GM21528 (cell line): ENCODE data around the gene STK25.
"Not testable (repeated sequence)": the region's sequence is repeated elsewhere in the genome, so short reads cannot be mapped to it uniquely, and the experiment has no call there.

Source experiments
- ATAC-seq: cut with Tn5 transposase; IDR thresholded peaks from one replicate; pipeline ENCODE4 v1.9.1; 2021; ENCODE audit warnings: mild to moderate bottlenecking, moderate library complexity; ENCODE audit not compliant: unreplicated experiment, low FRiP score

The STK25 gene

DNA sequence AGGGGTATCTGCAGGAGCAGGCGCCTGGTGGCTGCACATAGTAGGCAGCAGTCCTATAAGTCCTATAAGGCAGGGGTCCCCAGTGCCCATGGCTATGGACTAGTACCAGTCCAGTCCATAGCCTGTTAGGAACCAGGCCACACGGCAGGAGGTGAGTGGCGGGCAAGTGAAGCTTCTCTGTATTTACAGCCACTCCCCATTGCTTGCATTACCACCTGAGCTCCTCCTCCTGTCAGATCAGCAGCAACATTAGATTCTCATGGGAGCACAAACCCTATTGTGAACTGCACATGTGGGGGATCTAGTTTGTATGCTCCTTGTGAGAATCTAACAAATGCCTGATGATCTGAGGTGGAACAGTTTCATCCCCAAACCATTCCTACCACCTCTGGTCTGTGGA is 33.1 kb downstream of the STK25 start:
- no peak for ATAC-seq

- no peak for ATAC-seq
Observed at GRCh38 chr2:241473399-241473798, 35.0 kb downstream of the STK25 start.

- no peak for ATAC-seq
Observed at GRCh38 chr2:241469746-241470145, 38.6 kb downstream of the STK25 start.

DNA sequence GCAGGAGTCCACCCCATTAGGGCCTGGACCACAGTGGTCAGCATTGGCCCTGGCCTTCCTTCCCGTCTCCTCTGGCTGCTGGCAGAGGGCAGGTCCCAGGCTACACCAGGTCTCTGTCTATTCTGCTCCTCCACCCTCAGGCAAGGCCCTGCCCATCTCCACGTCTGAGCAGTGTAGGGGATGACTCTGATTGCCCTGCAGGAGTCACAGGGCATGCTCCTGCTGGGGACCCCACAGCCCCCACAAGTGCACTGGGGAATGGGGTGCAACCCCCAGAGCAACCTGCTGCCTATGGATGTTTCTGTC is 40.0 kb downstream of the STK25 start:
- no peak for ATAC-seq

DNA sequence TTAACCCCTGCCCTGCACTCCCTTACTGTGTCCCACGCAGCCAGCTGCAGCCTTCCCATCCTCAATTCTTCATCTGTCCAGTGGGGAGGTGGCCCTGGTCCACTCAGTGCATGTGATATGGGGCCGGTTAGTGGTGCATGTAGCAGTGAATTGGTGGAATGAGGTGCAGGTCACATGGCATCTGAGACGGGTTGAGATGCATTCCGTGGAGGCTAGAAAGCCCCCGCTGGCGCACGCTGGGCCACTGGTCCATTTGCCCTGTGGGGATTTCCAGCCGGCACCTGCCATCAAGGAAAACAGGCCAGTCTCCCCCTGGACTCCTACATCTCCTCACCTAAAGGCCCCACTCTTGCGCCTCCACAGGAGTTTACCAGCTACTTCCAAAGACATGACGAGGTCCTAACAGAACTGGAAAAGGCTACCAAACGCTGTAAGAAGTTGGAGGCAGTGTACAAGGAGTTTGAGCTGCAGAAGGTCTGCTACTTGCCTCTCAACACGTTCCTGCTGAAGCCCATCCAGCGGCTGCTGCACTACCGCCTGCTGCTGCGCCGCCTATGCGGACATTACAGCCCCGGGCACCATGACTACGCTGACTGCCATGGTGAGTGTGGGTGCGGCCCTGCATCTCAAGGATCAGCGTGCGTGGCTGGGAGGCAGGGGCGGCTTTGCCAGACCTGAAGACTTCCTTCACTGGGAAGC is 40.5 kb downstream of the STK25 start:
- no peak for ATAC-seq

DNA sequence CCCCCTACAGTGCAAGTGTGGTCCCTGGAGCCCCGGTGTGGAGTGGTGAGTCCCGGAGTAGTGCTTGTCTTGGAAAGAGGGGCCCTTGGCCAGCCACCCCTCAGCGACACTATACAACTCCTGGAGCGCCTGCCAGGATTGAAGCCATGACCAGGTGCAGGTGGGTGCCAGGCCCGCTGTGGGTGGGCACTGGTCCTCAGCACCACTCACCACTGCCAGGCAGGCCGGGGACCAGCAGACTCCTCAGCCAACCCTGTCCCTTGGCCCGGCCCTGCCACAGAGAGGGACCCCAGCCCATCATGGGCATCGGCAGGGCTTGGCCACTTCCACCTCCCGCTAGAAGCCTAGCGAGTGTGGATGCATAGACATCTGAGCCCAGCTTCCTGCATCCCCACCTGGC is 42.2 kb downstream of the STK25 start:
- no peak for ATAC-seq

- ATAC-seq: no peak
Observed at GRCh38 chr2:241465543-241465942, 42.8 kb downstream of the STK25 start.

DNA sequence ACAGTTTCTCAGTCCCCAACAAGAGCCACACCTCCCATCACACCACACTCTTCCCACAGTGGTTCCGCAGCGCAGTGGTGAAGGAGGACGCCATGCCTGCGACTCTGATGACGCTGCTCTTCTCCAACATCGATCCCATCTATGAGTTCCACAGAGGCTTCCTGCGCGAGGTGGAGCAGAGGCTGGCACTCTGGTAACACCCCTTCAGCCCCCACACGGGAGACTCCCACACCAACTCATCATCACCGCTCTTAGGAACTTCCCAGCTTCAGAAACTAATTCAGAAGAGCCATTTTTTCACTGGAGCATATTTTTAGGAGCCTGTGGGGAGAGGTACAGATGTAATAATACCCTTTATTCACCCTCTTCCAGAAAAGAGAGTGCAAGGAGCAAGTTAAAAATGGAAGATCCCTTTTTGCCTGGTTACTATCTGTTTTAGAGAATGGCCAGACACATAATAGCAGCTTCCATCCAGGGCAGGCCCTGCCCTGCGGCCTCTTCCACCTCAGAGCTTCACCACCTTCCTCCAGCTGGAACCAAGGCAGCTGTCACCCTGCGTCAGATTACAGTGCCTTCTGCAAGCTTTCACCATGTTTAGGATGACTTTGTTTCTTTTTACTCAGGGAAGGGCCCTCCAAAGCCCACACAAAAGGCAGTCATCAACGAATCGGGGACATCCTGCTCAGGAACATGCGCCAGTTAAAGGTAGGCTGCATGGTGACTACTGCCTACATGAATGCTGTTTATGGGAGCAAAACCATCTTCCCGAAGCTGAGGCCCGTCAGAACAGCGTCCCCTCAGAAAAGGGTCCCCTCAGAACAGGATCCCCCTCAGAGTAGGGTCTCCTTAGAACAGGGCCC is 44.9 kb downstream of the STK25 start:
- ATAC-seq: no peak

- ATAC-seq: no peak
Observed at GRCh38 chr2:241461693-241462677, 46.4 kb downstream of the STK25 start.

GRCh38 chr2:241460631-241461030 is 47.8 kb downstream of the STK25 start:
- ATAC-seq: no peak

GRCh38 chr2:241459520-241459919 is 48.9 kb downstream of the STK25 start:
- no peak for ATAC-seq

- ATAC-seq: no peak
Observed at GRCh38 chr2:241458687-241459086, 49.7 kb downstream of the STK25 start.

DNA sequence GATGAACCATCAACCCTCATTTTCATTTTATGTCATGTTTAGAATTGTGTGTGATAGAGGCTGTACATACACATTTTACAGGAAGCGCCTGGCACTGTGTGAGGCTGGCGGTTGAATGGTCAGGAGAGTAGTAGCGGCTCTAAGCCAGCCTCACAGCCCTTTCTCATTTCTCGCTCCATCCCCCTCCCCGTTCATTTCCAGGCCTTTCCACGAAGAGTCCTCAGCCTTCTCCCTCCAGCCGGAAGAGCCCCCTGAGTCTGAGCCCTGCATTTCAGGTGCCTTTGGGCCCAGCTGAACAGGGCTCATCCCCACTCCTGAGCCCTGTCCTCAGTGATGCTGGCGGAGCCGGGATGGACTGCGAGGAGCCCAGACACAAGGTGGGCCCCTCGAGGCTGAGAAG is 51.8 kb downstream of the STK25 start:
- no peak for ATAC-seq

GRCh38 chr2:241454837-241455485 is 53.4 kb downstream of the STK25 start:
- no peak for ATAC-seq

DNA sequence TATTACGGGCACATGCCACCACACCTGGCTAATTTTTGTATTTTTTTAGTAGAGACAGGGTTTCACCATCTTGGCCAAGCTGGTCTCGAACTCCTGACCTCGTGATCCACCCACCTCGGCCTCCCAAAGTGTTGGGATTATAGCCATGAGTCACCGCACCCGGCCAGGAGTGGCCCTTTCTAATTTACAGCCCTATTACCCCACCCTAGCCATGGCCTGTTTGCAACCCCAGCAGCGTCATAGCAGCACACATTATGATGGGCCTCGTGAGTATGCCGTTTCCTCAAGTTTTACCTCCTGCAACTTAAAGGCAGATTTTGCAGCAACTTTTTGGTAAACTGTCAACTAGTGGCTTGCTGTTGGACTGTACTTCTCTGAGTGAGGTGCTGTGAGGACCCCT is 54.5 kb downstream of the STK25 start:
- not testable (repeated sequence) for ATAC-seq

GRCh38 chr2:241451840-241452506 is 56.4 kb downstream of the STK25 start:
- no peak for ATAC-seq

- ATAC-seq: not testable (repeated sequence)
Observed at GRCh38 chr2:241450092-241450491, 58.3 kb downstream of the STK25 start.

DNA sequence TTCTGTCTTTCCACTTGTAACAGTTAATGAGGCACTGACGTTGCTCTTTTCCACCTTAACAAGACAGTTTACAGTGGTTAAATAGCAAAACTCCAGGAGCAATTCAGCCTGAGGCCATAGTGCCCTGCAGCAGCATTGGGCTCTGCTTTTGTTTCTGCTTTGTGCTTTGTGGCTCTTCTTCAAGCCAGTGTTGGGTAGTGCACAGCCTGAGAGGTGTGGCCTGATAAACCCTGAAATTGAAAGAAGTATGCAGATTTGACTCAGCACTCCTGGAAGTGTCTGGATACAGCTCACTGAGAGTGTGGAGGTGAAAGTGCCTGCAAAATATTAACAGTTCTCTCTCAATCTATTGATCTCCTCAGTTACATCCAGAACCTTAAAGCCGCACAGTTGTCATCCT is 63.0 kb downstream of the STK25 start:
- ATAC-seq: no peak

DNA sequence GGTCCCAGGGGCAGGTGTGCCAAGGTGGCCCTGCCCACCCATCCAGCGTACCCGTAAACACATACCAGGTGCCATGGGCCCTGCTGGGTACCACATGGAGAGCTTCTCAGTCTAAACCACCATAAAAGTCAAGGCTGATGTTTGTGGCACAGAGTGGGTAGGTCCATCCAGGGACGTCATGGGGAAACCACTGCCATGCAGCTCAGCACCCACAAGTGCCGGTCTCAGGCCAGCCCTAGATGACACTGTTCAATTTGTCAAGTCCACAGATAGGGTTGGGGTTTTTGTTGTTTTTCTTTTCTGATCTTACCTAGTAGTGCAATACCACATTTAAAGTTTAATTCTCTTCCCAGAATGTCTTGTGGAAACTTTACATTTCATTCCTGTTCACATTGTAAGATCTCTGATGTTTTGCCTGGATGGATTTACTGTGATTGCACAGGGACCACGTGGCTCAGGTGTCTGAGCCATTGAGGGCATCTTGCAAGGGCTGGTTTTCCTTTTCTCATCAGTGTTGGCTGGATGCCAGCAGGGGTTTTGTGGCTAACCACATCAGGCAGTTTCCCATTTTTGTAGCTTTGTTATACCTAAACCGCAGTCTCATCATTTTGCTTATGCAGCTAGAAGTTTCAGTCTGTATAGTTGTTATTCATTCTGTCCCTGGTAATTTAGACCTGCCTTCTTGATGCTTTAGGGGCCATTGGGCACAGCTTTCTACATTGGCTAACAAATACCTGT is 64.7 kb downstream of the STK25 start:
- no peak for ATAC-seq
